Cerebellar nuclear complex (tissue), 1 donor: ENCODE results near the gene OR4X2.
"Not testable (repeated sequence)": the region's sequence is repeated elsewhere in the genome, so short reads cannot be mapped to it uniquely, and the experiment has no call there.

Source experiments
- DNase-seq, 2 experiments: peaks; one replicate each; lab custom pipeline; 2025; lab: John Stamatoyannopoulos, UW

The OR4X2 gene, protein sequence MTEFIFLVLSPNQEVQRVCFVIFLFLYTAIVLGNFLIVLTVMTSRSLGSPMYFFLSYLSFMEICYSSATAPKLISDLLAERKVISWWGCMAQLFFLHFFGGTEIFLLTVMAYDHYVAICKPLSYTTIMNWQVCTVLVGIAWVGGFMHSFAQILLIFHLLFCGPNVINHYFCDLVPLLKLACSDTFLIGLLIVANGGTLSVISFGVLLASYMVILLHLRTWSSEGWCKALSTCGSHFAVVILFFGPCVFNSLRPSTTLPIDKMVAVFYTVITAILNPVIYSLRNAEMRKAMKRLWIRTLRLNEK

GRCh38 chr11:48244804-48245203 lies at the start of gene OR4X2:
Gene OR4X2, plus strand, starts transcription at chr11:48245104. Its CDS starts 0 bp downstream, at chr11:48245104.
- DNase-seq = no peak

- no peak for DNase-seq
These were observed 37.0 kb upstream of the OR4X2 start for GRCh38 chr11:48207881-48208280.

DNA sequence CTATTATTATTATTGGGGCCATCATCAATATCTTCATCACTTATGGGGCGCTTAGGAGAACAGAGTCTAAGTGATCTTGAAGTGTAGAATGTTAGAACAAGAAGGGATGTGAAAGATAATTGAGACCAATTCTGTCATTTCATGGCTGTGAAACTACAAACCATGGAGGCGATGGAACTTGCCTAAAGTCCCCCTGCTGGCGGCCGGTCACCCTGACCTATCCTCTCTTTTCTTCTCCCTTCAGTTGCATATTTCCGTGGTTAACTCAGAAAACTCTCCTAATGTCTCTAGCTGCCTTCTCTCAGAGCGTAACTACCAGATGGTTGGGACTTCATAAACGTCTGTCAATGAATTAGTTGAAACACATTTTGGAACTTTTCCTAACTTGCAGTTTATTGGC lies 34.9 kb upstream of the OR4X2 start:
- no peak for DNase-seq

GRCh38 chr11:48216510-48216909 lies 28.4 kb upstream of the OR4X2 start, which contains the start of gene OR4B1:
Gene OR4B1, plus strand, starts transcription at chr11:48216810. Its CDS starts 0 bp downstream, at chr11:48216810.
- DNase-seq = no peak

DNA sequence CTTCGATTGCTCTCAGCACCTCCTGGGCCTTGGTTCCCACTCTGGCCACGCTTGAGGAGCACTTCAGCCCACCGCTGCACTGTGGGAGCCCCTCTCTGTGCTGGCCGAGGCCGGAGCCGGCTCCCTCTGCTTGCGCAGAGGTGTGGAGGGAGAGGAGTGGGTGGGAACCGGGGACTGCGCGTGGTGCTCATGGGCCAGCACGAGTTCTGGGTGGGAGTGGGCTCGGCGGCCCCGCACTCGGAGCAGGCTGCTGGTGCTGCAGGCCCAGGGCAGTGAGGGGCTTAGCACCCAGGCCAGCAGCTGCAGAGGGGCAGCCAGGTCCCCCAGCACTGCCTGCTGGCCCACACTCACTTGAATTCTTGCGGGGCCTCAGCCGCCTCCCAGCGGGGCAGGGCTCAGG lies 16.1 kb upstream of the OR4X2 start:
- no peak for DNase-seq

DNA sequence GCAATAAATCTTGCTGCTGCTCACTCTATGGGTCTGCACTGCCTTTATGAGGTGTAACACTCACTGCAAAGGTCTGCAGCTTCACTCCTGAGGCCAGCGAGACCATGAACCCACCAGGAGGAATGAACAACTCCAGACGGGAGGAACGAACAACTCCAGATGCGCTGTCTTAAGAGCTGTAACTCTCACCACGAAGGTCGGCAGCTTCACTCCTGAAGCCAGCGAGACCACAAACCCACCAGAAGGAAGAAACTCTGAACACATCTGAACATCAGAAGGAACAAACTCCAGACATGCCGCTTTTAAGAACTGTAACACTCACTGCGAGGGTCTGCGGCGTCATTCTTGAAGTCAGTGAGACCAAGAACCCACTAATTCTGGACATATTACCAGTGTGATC lies 14.8 kb upstream of the OR4X2 start:
- DNase-seq = not testable (repeated sequence)

GRCh38 chr11:48237727-48238126 lies 7.2 kb upstream of the OR4X2 start:
- DNase-seq = no peak

GRCh38 chr11:48242501-48242900 lies 2.4 kb upstream of the OR4X2 start:
- DNase-seq = no peak

GRCh38 chr11:48248902-48249301 lies 4.0 kb downstream of the OR4X2 start:
- DNase-seq = no peak

DNA sequence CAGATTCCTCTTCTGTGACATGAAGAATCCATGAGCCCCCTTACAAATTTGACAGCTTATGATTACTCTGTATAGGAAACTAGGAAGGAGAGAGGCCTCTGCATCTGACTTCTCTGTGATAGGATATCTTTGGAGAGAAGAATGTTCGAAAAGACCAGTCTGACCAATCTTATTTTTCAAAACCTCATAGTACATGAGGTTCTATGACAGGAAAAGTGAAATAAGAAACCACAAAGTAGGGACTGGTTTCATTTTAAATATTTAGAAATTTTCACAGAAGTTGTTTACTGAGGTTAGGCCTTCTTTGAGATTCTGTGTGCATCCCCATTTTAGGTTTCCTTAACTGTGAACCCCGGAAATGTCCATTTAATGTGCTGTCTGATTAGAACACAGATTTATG lies 16.7 kb downstream of the OR4X2 start:
- DNase-seq = no peak

DNA sequence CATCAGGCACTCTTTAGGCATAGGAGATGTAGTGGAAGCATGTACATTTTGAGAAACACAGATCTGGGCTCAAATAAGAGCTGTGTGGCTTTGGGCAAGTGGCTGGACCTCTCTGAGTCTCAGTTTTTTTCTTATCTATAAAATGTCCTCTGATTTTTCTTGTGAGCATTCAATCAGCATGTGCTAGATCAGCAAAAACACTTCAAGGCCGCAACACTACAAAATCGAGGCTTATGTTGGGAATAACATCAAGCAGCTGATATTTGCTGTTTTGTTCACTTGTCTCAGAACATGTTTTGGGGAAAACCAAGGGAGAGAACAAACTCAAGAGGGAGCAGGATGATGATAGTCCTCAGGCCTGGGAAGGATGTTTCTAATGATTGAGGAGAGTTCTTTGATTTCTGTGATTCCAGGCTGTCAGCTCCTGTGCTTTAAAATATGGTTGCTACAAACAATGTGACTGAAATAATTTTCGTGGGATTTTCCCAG lies 18.6 kb downstream of the OR4X2 start, which contains the start of gene OR4X1:
OR4X1 (plus strand) TSS at position 439 of the 489 bp plus-strand sequence; CDS start at position 439, 0 bp downstream.
- no peak for DNase-seq

GRCh38 chr11:48270621-48271020 lies 25.7 kb downstream of the OR4X2 start:
- DNase-seq = no peak

DNA sequence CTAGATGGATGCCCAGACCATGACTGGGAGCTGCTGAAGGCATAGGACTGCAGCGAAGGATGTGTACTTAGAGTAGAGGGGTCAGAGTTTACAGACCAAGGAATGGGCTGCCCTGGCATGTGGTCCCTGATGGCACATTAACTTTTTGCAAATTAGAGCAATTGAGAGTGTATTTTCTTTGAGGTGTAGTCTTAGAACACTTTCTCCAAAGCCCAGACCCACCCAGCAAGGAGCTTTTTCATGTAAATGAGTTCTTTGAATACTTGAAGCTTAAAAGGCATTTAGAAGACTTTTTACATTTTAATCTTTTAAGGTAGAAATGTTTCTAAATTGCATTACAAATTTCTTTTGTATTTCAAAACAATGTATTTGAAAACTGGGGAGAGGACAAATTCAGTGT lies 27.7 kb downstream of the OR4X2 start:
- no peak for DNase-seq
